Measurements from ENCODE around the gene ISCU.

GRCh38 chr12:108559748-108560147 is 2.6 kb upstream of the ISCU start:
- TF ChIP-seq MAX (IDR thresholded peaks at IDR 0.05): no peak
- no peak for TF ChIP-seq USF1 (IDR thresholded peaks at IDR 0.05)
- TF ChIP-seq FOXM1 (IDR thresholded peaks at IDR 0.05; ENCODE audit: borderline replicate concordance, low read depth): no peak
- TF ChIP-seq TAF1 (IDR thresholded peaks at IDR 0.05; ENCODE audit: low read depth): no peak
- TF ChIP-seq REST (IDR thresholded peaks at IDR 0.05; ENCODE audit: low read depth): no peak
- TF ChIP-seq TEAD4 (IDR thresholded peaks at IDR 0.05): no peak
- no peak for TF ChIP-seq EP300 (IDR thresholded peaks at IDR 0.05; ENCODE audit: borderline replicate concordance)
- no peak for TF ChIP-seq YY1 (IDR thresholded peaks at IDR 0.05; ENCODE audit: low read depth)

All from Ishikawa (cell line).